ENCODE results near the gene CBY2.

- TF ChIP-seq, protein P1, sequence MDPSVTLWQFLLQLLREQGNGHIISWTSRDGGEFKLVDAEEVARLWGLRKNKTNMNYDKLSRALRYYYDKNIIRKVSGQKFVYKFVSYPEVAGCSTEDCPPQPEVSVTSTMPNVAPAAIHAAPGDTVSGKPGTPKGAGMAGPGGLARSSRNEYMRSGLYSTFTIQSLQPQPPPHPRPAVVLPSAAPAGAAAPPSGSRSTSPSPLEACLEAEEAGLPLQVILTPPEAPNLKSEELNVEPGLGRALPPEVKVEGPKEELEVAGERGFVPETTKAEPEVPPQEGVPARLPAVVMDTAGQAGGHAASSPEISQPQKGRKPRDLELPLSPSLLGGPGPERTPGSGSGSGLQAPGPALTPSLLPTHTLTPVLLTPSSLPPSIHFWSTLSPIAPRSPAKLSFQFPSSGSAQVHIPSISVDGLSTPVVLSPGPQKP (IDR thresholded peaks at IDR 0.05; ENCODE audit: borderline replicate concordance, low read depth, low read length): no peak
- no peak for TF ChIP-seq SMC3 (IDR thresholded peaks at IDR 0.05; ENCODE audit: low read depth, low read length)
- TF ChIP-seq RAD21 (IDR thresholded peaks at IDR 0.05; ENCODE audit: low read length): no peak
- no peak for TF ChIP-seq RCOR1 (IDR thresholded peaks at IDR 0.05; ENCODE audit: insufficient replicate concordance, low read length)
- no peak for TF ChIP-seq CTCF (conservative IDR thresholded peaks at IDR 0.05; ENCODE audit: low read depth, low read length)
- TF ChIP-seq BHLHE40 (IDR thresholded peaks at IDR 0.05; ENCODE audit: low read depth, low read length): no peak
Measured at GRCh38 chr13:45728759-45729158, 26.6 kb downstream of the CBY2 start.

All from IMR-90 (cell line).